Endothelial cell of umbilical vein (primary cell): ENCODE results near the gene BCAN. TPM values are rescaled to one million over a fixed set of nuclear protein-coding genes. Genes with fewer than 3 reads are reported as not detected.

ENCODE experiments used
- BruUV-seq: library from RNA; stranded (reverse); fragments of 400-500 nt; replicated peaks from 2 replicates; lab custom pipeline; 2021; lab: Mats Ljungman, UMichigan
- CTCF ChIA-PET: fragments of 300-600, 350-600 bp; sonication (Branson Sonifier 250); formaldehyde crosslinking; loops from one replicate; lab custom pipeline; 2021; ENCODE audit warnings: antibody characterized with exemption, inconsistent platforms; lab: Charles Lee
- POLR2A ChIA-PET: fragments of 300-600, 350-600 bp; sonication (Branson Sonifier 250); formaldehyde crosslinking; loops from one replicate; lab custom pipeline; 2021; ENCODE audit warnings: antibody characterized with exemption, inconsistent platforms; lab: Charles Lee
- DNase-seq: peaks from one replicate; pipeline ENCODE4 v3.0.0-alpha.2; 2011; ENCODE audit warnings: low read depth, low spot score
- FAIRE-seq: peaks from 2 replicates; lab custom pipeline; 2011; peaks lifted over from hg19 to GRCh38; lab: Jason Lieb, UNC
- H2AFZ ChIP-seq: 2 replicates; pipeline ENCODE4 v1.6.0; 2012; ENCODE audit warnings: low read depth, low read length, control low read depth, inconsistent platforms
- H3K27ac ChIP-seq: 2 replicates; pipeline ENCODE4 v1.5.1; 2011; ENCODE audit warnings: low read depth, mild to moderate bottlenecking, control low read depth, low read length, moderate library complexity; ENCODE audit not compliant: insufficient read depth
- H3K27me3 ChIP-seq, 2 experiments: 2 replicates each; pipeline versions ENCODE4 v1.6.0 to v1.6.1; 2011; ENCODE audit warnings: low read length in 2 of 2, mixed read lengths in 1 of 2; ENCODE audit not compliant: control insufficient read depth in 2 of 2, insufficient read depth in 2 of 2
- H3K36me3 ChIP-seq, 2 experiments: 2 replicates in 1 of 2; 3 replicates in 1 of 2; pipeline ENCODE4 v1.5.1; 2011; ENCODE audit warnings: low read length in 2 of 2, mild to moderate bottlenecking in 1 of 2, moderate library complexity in 1 of 2; ENCODE audit not compliant: control insufficient read depth in 2 of 2, insufficient read depth in 2 of 2; ENCODE audit errors: extremely low read depth in 1 of 2
- H3K4me1 ChIP-seq: 3 replicates; pipeline ENCODE4 v1.5.1; 2011; ENCODE audit warnings: mild to moderate bottlenecking, low read length; ENCODE audit not compliant: control insufficient read depth, insufficient read depth; ENCODE audit errors: extremely low read depth
- H3K4me2 ChIP-seq: 2 replicates; pipeline ENCODE4 v1.6.1; 2011; ENCODE audit warnings: low read length, control low read depth, mixed read lengths; ENCODE audit not compliant: insufficient read depth
- H3K4me3 ChIP-seq, 3 experiments: fragments of 200-600 bp in 1 of 3; sonication (generic), shearing (Covaris generic) in 1 of 3; replicated peaks in 1 of 3; 2 replicates each; pipeline ENCODE4 v1.5.1; 2011 to 2016; ENCODE audit warnings: control low read depth in 3 of 3, low read length in 3 of 3, mild to moderate bottlenecking in 2 of 3, inconsistent platforms in 1 of 3, low read depth in 1 of 3, moderate library complexity in 1 of 3; ENCODE audit not compliant: insufficient read depth in 1 of 3
- H3K79me2 ChIP-seq: 2 replicates; pipeline ENCODE4 v1.6.0; 2012; ENCODE audit warnings: low read length, inconsistent platforms; ENCODE audit not compliant: control insufficient read depth, insufficient read depth
- H3K9ac ChIP-seq: replicated peaks from 2 replicates; pipeline ENCODE3; 2011; ENCODE audit warnings: low read length, control low read depth; ENCODE audit not compliant: insufficient read depth; ENCODE audit errors: extremely low read depth
- H3K9me1 ChIP-seq: replicated peaks from 3 replicates; pipeline ENCODE4 v1.6.0; 2011; ENCODE audit warnings: mild to moderate bottlenecking, low read length; ENCODE audit not compliant: control insufficient read depth, insufficient read depth; ENCODE audit errors: extremely low read depth
- H3K9me3 ChIP-seq: replicated peaks from 2 replicates; pipeline ENCODE4 v1.5.1; 2012; ENCODE audit warnings: low read length, inconsistent platforms; ENCODE audit not compliant: control insufficient read depth, insufficient read depth
- H4K20me1 ChIP-seq: replicated peaks from 2 replicates; pipeline ENCODE3; 2011; ENCODE audit warnings: mild to moderate bottlenecking, low read length; ENCODE audit not compliant: control insufficient read depth, insufficient read depth; ENCODE audit errors: extremely low read depth
- GATA2 ChIP-seq: IDR thresholded peaks from 2 replicates; pipeline ENCODE4 v1.7.0; 2011; ENCODE audit warnings: low read depth, mild to moderate bottlenecking, moderate library complexity, mixed read lengths, low read length; ENCODE audit not compliant: insufficient read length, insufficient read depth
- POLR2A ChIP-seq: IDR thresholded peaks from 2 replicates; pipeline ENCODE4 v1.6.1; 2012; ENCODE audit warnings: low read depth, mild to moderate bottlenecking, control low read depth, low read length
- POLR2AphosphoS5 ChIP-seq: IDR thresholded peaks from 2 replicates; pipeline ENCODE4 v1.6.1; 2012; ENCODE audit warnings: low read depth, mild to moderate bottlenecking, control low read depth, low read length, moderate library complexity; ENCODE audit not compliant: insufficient read depth
- dilution Hi-C: fragments of 300-500 bp; cut with MboI; formaldehyde crosslinking; loops from one replicate; pipeline ENCODE4 v1.15.0; 2019; ENCODE audit warnings: low sequenced_read_pairs; ENCODE audit not compliant: extremely low pct_ligation_motif_present
- intact Hi-C: fragments of 100-400 bp; cut with micrococcal nuclease; formaldehyde crosslinking; loops from one replicate; pipeline ENCODE4 v1.10.0; 2022
- polyA plus RNA-seq, 4 experiments: library from polyadenylated mRNA; depleted of rRNA in 3 of 4; stranded (reverse) in 3 of 4; unstranded in 1 of 4; fragments of >200 nt; gene quantifications; 2 replicates each; pipeline versions ENCODE4 v1.2.1 to v1.2.3, GENCODE V29; 2011 to 2012; ENCODE audit warnings: missing spikeins in 1 of 4
- total RNA-seq: library from RNA; stranded (reverse); gene quantifications from 2 replicates; pipeline ENCODE4 v1.2.3, GENCODE V29; 2021
- TF ChIP-seq, protein P1 (sequence below), 2 donors: IDR thresholded peaks; 1 replicate in 1 of 2; 2 replicates in 1 of 2; pipeline ENCODE4 v1.5.1; 2011; ENCODE audit warnings: low read length in 2 of 2, mild to moderate bottlenecking in 2 of 2, moderate library complexity in 2 of 2, control low read depth in 1 of 2, inconsistent platforms in 1 of 2, low read depth in 1 of 2; ENCODE audit not compliant: insufficient read depth in 1 of 2; ENCODE audit errors: extremely low read depth in 1 of 2

BCAN gene
- total and polyA plus RNA-seq, 2 donors (not counting 3 experiments of a cell fraction or from before 2014, with no cell fraction given), result 0.15 TPM; not detected in 1

- peaks cover 39% of the 10 kb centered on the region for H3K79me2 ChIP-seq
- CTCF ChIA-PET, result interaction anchor here (0.8 to 10.9 kb wide), 13 partner anchors 10 to 291 kb away, joined by 3 to 221 read pairs (median 6); partner anchors contain the start of genes HAPLN2, ISG20L2 and METTL25B
- FAIRE-seq, result peak; percentile 52
Observed at GRCh38 chr1:156676114-156676819, 34.4 kb downstream of the BCAN start.

More at GRCh38 chr1:156676114-156676819, 34.4 kb downstream of the BCAN start:
- Histone ChIP-seq H2AFZ (peak overlapping the region; percentile 11), H3K27me3 (peaks cover 2 to 5% of the 10 kb centered on the region in 2 experiments), H3K4me1 (peaks cover 36% of the 10 kb centered on the region), H3K4me3 (peak overlapping the region; percentile 50 to 84 (median 81)), H3K9ac (peak overlapping the region; percentile 75), H3K9me3 (no peaks in the 10 kb centered on the region), H3K4me2 (peak overlapping the region; percentile 58), H3K36me3 (peaks cover 0 to 6% of the 10 kb centered on the region in 2 experiments), H4K20me1 (no peaks in the 10 kb centered on the region), H3K27ac (peak overlapping the region; percentile 54), H3K9me1 (no peaks in the 10 kb centered on the region)
- POLR2A ChIA-PET, result interaction anchor here (0.7 to 3.0 kb wide), 4 partner anchors 8 to 15 kb away, joined by 3 to 32 read pairs (median 8); no protein-coding TSS in a partner anchor
- dilution Hi-C loops (no loop called here), intact Hi-C loops (no loop called here)
- TF ChIP-seq POLR2AphosphoS5 (no peak), POLR2A (no peak), GATA2 (no peak)
- TF ChIP-seq, protein P1, sequence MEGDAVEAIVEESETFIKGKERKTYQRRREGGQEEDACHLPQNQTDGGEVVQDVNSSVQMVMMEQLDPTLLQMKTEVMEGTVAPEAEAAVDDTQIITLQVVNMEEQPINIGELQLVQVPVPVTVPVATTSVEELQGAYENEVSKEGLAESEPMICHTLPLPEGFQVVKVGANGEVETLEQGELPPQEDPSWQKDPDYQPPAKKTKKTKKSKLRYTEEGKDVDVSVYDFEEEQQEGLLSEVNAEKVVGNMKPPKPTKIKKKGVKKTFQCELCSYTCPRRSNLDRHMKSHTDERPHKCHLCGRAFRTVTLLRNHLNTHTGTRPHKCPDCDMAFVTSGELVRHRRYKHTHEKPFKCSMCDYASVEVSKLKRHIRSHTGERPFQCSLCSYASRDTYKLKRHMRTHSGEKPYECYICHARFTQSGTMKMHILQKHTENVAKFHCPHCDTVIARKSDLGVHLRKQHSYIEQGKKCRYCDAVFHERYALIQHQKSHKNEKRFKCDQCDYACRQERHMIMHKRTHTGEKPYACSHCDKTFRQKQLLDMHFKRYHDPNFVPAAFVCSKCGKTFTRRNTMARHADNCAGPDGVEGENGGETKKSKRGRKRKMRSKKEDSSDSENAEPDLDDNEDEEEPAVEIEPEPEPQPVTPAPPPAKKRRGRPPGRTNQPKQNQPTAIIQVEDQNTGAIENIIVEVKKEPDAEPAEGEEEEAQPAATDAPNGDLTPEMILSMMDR (IDR thresholded peaks at IDR 0.05; ENCODE audit: extremely low read depth in 1 of 2, insufficient read depth in 1 of 2, low read depth in 1 of 2, low read length in 2 of 2), result no peak
- no TSS peak for BruUV-seq
- DNase-seq, result peak; percentile 38
